Kidney (tissue), 14 donors: ENCODE measurements around the gene RIOX2. TPM values are rescaled to one million over a fixed set of nuclear protein-coding genes. Genes with fewer than 3 reads are reported as not detected.

Source experiments
- DNase-seq, 5 donors: peaks; one replicate each; pipeline ENCODE4 v3.0.0-alpha.2; 2013 to 2020
- FAIRE-seq: peaks from 2 replicates; lab custom pipeline; 2012; peaks lifted over from hg19 to GRCh38; lab: Jason Lieb, UNC
- H3K27ac ChIP-seq, 2 donors: one replicate each; pipeline ENCODE4 v1.7.0; 2013; ENCODE audit warnings: low read depth in 2 of 2, low read length in 2 of 2, inconsistent platforms in 1 of 2
- H3K27me3 ChIP-seq: one replicate; pipeline ENCODE4 v1.7.1; 2013; ENCODE audit warnings: low read length, inconsistent platforms; ENCODE audit not compliant: control insufficient read depth, insufficient read depth
- H3K36me3 ChIP-seq, 3 donors: one replicate each; pipeline versions ENCODE4 v1.7.0 to v1.7.1; 2013; ENCODE audit warnings: low read length in 3 of 3, control low read depth in 1 of 3, inconsistent platforms in 1 of 3; ENCODE audit not compliant: insufficient read depth in 3 of 3, control insufficient read depth in 2 of 3
- H3K4me1 ChIP-seq, 3 donors: one replicate each; pipeline versions ENCODE4 v1.7.0 to v1.7.1; 2013; ENCODE audit warnings: low read length in 3 of 3, inconsistent platforms in 1 of 3, low read depth in 1 of 3; ENCODE audit not compliant: control insufficient read depth in 2 of 3, insufficient read depth in 2 of 3
- H3K4me3 ChIP-seq, 3 donors: one replicate each; pipeline versions ENCODE4 v1.7.0 to v1.8.1; 2013; ENCODE audit warnings: low read length in 3 of 3, control low read depth in 1 of 3, inconsistent platforms in 1 of 3
- H3K9ac ChIP-seq, 3 donors: one replicate each; pipeline versions ENCODE4 v1.7.0 to v1.7.1; 2013; ENCODE audit warnings: low read length in 3 of 3, control low read depth in 1 of 3, inconsistent platforms in 1 of 3
- H3K9me3 ChIP-seq, 3 donors: one replicate each; pipeline versions ENCODE4 v1.7.0 to v1.7.1; 2013; ENCODE audit warnings: low read length in 3 of 3, control low read depth in 1 of 3, inconsistent platforms in 1 of 3; ENCODE audit not compliant: control insufficient read depth in 2 of 3, insufficient read depth in 1 of 3
- intact Hi-C: fragments of 100-400 bp; cut with DNase I; formaldehyde crosslinking; loops from one replicate; pipeline ENCODE4 v1.11.1; 2022
- polyA plus RNA-seq: library from polyadenylated mRNA; stranded (reverse); fragments of 350-450 nt; fragmentation: Illumina TruSeq; extraction: RNeasy Lipid Tissue Mini Kit (QIAGEN cat#74804); gene quantifications from one replicate; pipeline ENCODE4 v1.2.3, GENCODE V29; 2014; ENCODE audit warnings: low read depth, low replicate concordance; ENCODE audit not compliant: insufficient read depth
- total RNA-seq: library from RNA; stranded (reverse); fragmentation: NEBNext Ultra II Directional; extraction: Animal tissue kit (Norgen Biotek cat#: 25700); gene quantifications from one replicate; pipeline ENCODE4 v1.2.1, GENCODE V29; 2021
- TF ChIP-seq, protein P1 (sequence below): IDR thresholded peaks from 3 replicates; pipeline ENCODE4 v1.5.1; 2012; ENCODE audit warnings: mild to moderate bottlenecking, moderate library complexity, borderline replicate concordance; ENCODE audit not compliant: insufficient read depth; ENCODE audit errors: extremely low read depth
- donor health status: control.
- donor health status: control.
- donor health status: control.
- donor health status: control.
- donor health status: control.
- donor health status: DM: yes; HTN: yes; CAD: no.
- donor health status: Normal renal cell carcinoma (clear cell type).

Gene RIOX2
- total and polyA plus RNA-seq, 2 donors from 2014 or later = 19.8 to 26.7 TPM

DNA sequence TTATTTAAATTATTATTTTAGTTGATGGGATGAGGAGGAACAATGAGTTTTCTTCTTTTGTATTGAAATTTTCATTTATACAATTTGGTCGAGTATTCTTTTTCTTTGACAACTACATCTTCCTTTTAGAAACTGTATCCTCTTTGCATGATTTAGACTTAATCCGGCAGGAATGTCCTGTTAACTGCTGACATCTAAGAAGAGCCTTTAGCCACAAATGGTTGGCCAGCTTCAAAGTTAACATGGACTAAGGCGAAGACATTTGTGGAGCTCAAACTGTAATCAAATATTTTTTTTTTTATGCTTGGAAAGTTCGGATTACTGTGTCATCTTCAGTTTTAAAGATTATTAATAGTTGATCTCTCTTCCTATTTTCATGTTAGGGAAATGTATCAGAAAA, 43.2 kb downstream of the RIOX2 start:
- Histone ChIP-seq H3K27ac (no peak overlapping the region), H3K27me3 (no peaks in the 10 kb centered on the region), H3K9me3 (no peaks in the 10 kb centered on the region), H3K9ac (no peak overlapping the region), H3K4me3 (no peak overlapping the region), H3K4me1 (no peaks in the 10 kb centered on the region), H3K36me3 (peaks cover 0 to 3% (median 0%) of the 10 kb centered on the region in 3 donors)
- DNase-seq (no peak), FAIRE-seq (no peak)
- TF ChIP-seq, protein P1, sequence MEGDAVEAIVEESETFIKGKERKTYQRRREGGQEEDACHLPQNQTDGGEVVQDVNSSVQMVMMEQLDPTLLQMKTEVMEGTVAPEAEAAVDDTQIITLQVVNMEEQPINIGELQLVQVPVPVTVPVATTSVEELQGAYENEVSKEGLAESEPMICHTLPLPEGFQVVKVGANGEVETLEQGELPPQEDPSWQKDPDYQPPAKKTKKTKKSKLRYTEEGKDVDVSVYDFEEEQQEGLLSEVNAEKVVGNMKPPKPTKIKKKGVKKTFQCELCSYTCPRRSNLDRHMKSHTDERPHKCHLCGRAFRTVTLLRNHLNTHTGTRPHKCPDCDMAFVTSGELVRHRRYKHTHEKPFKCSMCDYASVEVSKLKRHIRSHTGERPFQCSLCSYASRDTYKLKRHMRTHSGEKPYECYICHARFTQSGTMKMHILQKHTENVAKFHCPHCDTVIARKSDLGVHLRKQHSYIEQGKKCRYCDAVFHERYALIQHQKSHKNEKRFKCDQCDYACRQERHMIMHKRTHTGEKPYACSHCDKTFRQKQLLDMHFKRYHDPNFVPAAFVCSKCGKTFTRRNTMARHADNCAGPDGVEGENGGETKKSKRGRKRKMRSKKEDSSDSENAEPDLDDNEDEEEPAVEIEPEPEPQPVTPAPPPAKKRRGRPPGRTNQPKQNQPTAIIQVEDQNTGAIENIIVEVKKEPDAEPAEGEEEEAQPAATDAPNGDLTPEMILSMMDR = no peak
- intact Hi-C loops = no loop called here

DNA sequence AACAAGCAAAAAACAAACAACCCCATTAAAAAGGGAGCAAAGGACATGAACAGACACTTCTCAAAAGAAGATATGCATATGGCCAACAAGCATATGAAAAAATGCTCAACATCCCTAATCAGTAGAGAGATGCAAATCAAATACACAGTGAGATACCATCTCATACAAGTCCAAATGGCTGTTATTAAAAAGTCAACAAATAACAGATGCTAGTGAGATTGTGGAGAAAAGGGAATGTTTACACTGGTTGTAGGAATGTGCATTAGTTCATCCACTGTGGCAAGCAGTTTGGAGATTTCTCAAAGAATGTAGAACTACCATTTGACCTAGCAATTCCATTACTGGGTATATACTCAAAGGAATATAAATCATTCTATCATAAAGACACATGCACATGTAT, 44.5 kb downstream of the RIOX2 start:
- DNase-seq = no peak
- Histone ChIP-seq H3K4me1 (no peaks in the 10 kb centered on the region), H3K4me3 (no peak overlapping the region), H3K9me3 (no peaks in the 10 kb centered on the region), H3K27ac (no peak overlapping the region), H3K27me3 (no peaks in the 10 kb centered on the region), H3K9ac (no peak overlapping the region), H3K36me3 (no peaks in the 10 kb centered on the region)
- TF ChIP-seq, protein P1 = no peak
- intact Hi-C loops = no loop called here
- no peak for FAIRE-seq

DNA sequence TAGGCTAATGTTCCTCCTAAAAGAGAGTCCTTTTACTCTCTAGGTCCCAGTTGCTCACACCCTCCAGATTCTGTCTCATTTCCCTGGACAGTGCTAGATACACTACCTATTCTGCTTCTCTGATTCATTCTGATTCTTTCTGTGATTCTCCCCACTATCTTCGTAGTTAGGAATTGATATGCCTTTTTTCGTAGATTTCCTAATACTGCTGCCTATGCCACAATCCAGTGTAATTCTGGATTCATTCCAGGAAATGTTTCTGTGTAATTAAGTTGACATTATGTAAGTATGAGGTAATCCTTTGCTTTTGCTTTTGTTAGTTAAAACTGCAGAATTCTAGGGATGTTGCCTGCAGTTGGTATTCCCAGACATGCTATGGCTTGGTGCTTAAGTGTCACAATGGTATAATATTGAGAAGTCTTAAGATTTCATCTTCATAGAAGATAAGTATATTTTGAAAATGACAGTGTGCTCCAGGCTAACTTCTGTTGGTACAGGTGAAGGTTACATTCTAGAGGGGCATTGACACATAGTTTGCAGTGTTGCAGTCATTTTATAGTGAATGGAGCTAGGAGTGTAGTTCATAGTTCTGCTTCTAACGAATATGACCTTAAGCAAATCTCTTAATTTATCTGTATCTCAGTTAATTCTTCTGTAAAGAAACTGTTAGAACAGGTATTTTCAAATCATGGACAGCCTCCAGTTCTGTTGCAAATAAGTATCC, 54.3 kb downstream of the RIOX2 start:
- Histone ChIP-seq H3K4me3 (no peak overlapping the region), H3K27ac (no peak overlapping the region), H3K4me1 (no peaks in the 10 kb centered on the region), H3K9me3 (no peaks in the 10 kb centered on the region), H3K27me3 (no peaks in the 10 kb centered on the region), H3K9ac (no peak overlapping the region), H3K36me3 (peaks cover 0 to 6% (median 0%) of the 10 kb centered on the region in 3 donors)
- TF ChIP-seq, protein P1 = no peak
- intact Hi-C loops = no loop called here
- DNase-seq (no peak), FAIRE-seq (peak; percentile 50)

DNA sequence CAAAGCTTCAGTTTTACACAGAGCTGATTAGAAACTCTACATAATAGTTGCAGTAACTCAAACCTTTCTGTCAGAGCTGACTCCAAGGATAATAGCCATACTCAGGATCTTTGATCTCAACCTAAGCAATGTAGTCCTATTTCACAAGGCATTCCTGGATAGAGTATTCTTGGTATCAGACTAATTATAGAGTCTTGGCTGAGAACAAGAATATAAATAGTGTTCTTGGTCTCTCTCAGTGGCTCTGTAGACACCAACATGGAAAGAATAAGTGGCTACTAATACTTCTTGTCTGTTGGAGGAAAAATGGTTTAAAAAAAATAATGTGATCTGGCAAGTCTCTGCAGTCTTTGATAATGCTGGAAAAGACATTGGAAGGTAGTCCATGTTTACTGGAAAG, 55.7 kb downstream of the RIOX2 start:
- FAIRE-seq (no peak), DNase-seq (no peak)
- Histone ChIP-seq H3K27me3 (no peaks in the 10 kb centered on the region), H3K4me3 (no peak overlapping the region), H3K4me1 (no peaks in the 10 kb centered on the region), H3K27ac (no peak overlapping the region), H3K36me3 (peaks cover 0 to 6% (median 0%) of the 10 kb centered on the region in 3 donors), H3K9ac (no peak overlapping the region), H3K9me3 (no peaks in the 10 kb centered on the region)
- intact Hi-C loops = no loop called here
- TF ChIP-seq, protein P1 = no peak
